Measurements from ENCODE around the gene PRKN.

DNA sequence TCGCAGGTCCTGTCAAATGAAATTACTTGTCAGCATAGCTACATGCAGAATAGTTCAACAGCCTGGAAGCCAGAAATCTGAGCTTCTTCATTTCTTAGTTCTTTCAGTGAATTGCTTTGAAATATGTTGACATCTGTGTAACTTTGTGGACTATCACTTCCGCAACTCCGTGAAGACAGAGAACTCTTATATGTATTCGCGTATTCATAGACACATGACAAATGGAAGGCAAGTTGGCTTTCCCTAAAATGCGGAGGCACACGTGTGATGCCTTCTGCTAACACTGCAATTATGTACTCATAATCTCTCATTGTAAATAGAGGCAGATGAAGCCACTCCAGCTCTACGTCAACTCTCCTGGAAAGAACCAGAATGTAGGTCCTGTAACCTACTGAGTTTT lies 701.5 kb downstream of the PRKN start:
- TF ChIP-seq, protein P1, sequence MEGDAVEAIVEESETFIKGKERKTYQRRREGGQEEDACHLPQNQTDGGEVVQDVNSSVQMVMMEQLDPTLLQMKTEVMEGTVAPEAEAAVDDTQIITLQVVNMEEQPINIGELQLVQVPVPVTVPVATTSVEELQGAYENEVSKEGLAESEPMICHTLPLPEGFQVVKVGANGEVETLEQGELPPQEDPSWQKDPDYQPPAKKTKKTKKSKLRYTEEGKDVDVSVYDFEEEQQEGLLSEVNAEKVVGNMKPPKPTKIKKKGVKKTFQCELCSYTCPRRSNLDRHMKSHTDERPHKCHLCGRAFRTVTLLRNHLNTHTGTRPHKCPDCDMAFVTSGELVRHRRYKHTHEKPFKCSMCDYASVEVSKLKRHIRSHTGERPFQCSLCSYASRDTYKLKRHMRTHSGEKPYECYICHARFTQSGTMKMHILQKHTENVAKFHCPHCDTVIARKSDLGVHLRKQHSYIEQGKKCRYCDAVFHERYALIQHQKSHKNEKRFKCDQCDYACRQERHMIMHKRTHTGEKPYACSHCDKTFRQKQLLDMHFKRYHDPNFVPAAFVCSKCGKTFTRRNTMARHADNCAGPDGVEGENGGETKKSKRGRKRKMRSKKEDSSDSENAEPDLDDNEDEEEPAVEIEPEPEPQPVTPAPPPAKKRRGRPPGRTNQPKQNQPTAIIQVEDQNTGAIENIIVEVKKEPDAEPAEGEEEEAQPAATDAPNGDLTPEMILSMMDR (conservative IDR thresholded peaks at IDR 0.05; ENCODE audit: low read depth, low read length) = no peak
- TF ChIP-seq EZH2 (IDR thresholded peaks at IDR 0.05; ENCODE audit: borderline replicate concordance, low read depth, low read length, poor library complexity, severe bottlenecking) = no peak

Measured in A673 (cell line).